GM11168 (cell line): ENCODE results near the gene DUSP8.

Experiments used
- in situ Hi-C: fragments of 300-500 bp; cut with MboI; formaldehyde crosslinking; loops from one replicate; pipeline ENCODE4 v1.12.0; 2022; ENCODE audit warnings: low sequenced_read_pairs; ENCODE audit not compliant: unreplicated experiment

The DUSP8 gene

GRCh38 chr11:1505480-1505879 is 66.6 kb downstream of the DUSP8 start:
- in situ Hi-C loops: loop anchor here (25.0 kb wide), 1 partner anchor 293 kb away; the partner anchor contains the start of gene MUC5B

- in situ Hi-C loops: loop anchor here (25.0 kb wide), 1 partner anchor 292 kb away; the partner anchor contains the start of gene MUC5B
Observed at GRCh38 chr11:1504581-1505290, 67.3 kb downstream of the DUSP8 start.

GRCh38 chr11:1504138-1504537 is 67.9 kb downstream of the DUSP8 start:
- in situ Hi-C loops: loop anchor here (25.0 kb wide), 1 partner anchor 292 kb away; the partner anchor contains the start of gene MUC5B
